ENCODE measurements around the gene STK39.

Gene STK39

DNA sequence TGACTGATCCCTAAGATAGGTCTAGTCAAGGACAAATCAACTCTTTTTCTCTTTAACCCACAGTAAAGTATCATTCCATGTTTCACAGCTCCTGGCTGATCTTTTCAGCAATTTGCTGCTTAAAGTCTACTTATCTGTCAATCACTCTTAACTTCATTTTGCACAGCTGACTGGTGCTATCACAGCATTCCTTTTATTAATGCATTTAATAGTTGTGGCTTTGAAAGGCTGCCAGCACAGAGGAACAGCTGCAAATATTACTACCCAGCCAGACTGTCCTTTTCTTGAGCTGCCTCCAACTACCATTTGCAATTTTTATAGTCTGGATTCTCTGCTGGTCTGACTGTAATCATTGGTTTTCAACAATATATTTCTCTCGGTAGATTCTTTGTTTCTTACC is 303.5 kb downstream of the STK39 start:
- no peak for DNase-seq

- no peak for DNase-seq
Measured at GRCh38 chr2:167943368-167943767, 304.0 kb downstream of the STK39 start.

DNA sequence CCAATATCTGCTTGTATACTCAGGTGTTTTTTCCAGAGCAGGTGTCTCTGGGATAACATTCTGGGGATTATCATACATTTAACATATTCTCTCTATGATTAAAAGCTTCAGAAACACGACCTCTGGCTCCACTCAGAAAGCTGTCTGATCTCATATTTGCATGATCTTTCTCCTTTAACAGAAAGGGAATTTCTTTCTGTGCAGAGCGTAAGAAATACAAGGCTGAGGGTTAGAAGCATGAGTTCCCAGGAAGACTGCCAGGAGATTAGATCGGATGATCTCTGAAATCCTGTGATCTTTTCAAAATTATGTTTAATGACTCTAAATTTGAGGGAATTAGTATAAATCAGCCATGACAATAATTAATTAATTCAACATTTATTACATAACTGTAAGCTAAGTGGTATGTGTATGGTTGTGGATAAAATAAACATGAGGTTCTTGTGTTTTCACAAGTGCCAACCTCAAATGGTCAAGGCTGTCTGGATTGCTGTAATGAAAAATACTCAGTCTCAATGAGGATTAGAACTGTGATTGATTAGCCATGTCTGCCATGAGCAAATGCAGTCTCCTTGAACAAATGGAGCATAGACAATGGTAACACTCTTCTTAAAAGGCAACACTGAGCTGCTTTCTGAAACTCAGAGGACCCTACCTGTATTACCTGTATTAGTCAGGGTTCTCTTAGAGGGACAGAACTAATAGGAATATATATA is 304.9 kb downstream of the STK39 start:
- no peak for DNase-seq

- DNase-seq: no peak
Measured at GRCh38 chr2:167941604-167942003, 305.8 kb downstream of the STK39 start.

DNA sequence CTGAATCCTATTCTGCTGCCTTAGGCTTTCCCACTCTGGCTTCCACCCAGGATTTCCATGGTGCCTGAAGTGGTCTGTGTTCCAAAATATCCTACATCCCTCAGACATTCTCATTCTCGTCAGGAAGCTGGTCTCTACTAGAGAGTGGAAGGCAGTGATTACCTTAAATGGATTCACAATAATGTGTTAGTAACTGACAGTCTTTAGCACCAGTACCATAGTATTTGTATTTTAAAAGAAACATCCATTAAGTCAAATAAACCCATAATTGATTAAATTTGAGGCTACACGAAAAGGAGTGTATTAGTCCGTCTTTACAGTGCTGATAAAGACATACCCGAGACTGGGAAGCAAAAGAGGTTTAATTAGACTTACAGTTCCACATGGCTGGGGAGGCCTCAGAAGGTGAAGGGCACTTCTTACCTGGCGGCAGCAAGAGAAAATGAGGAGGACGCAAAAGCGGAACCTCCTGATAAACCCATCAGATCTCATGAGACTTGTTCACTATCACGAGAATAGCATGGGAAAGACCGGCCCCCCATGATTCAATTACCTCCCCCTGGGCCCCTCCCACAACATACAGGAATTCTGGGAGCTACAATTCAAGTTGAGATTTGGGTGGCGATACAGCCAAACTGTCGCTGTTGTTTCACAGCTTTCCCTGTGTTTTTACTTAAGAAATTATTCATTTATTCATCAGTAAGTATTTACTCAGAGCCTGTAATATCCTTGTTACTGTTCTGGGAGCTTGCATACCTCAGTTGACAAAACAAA is 306.5 kb downstream of the STK39 start:
- no peak for DNase-seq

- DNase-seq: no peak
Measured at GRCh38 chr2:167940346-167940725, 307.1 kb downstream of the STK39 start.

DNA sequence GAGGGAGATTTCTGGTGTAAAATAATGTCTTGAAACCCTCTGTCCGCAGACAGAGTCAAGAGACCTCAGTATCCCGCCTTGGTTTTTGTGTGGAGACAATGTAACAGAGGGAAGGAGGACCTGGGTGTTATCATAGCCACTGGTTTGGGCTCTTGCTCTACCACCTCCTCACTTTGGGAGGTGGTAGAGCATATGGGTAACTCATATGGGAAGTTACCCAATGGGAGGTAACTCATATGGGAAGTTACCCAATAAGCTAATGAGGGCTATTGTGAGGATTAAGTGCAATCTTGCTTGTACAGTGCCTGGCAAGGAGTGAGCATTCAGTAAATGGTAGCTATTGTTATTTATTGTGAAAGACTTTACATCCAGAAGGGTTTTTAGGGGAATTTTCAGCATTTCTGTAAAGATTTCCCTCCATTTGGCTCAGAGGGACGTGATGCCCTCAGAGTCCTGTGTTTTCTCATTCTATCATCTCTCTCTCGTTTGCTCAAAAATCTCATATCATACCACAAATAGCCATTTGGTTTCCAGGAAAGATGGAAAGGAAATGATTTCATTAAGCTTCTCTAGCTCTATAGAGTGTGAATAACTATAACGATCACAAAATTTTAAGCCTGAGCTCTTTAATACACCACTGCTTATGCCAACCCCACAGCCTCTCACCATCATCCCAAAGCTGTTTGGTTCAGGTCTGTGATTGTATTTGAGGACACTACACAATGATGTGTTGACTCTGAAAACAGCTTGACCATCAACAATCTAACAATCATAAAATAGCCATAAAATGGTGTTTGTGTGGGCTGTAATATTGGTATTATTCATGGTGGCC is 307.7 kb downstream of the STK39 start:
- DNase-seq: no peak

- DNase-seq: no peak
Measured at GRCh38 chr2:167937403-167937802, 310.0 kb downstream of the STK39 start.

DNA sequence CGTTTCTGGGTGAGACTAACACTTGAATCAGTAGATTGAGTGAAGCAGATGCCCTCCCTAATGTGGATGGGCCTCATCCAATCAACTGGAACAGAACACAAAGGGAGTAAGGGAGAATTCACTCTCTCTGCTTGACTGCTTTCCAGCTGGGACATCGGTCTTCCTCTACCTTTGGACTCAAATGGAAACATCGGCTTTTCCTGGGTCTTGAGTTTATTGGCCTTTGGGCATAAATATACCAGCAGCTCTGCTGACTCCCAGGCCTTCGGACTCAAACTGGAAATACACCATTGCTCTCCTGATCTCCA is 311.6 kb downstream of the STK39 start:
- DNase-seq: no peak

DNA sequence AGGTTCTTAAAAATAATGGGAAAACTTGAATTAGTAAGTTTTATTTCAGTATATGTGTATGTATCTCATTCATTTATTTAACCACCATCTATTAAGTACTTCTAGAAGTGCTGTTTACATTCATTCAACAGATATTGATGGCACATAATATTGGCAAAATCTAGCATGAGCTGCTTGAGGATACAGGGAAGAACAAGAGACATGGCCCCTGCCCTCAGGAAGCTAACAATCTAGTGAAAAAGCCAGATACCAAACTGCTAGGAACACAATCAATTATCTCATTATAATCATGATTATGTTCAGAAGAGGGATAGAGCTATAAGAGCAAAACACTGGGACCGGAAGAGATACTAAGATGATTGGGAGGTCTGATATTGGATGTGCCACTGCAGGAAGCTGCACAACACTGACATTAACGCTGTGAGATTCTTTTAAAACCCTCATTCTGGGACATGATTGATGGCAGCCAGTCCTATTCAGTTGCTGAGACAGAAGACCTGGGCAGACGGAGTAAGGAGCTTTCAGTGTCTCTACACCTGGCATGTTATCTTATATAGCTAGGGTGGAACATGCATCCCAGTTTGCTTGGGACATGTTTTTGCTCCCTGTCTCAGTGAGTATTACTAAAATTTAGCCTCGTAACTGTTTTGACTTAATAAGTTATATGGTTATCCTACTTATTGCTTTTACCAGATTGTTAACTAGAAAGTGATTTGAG is 314.1 kb downstream of the STK39 start:
- DNase-seq: no peak

GRCh38 chr2:167932123-167932693 is 315.2 kb downstream of the STK39 start:
- DNase-seq: no peak

DNA sequence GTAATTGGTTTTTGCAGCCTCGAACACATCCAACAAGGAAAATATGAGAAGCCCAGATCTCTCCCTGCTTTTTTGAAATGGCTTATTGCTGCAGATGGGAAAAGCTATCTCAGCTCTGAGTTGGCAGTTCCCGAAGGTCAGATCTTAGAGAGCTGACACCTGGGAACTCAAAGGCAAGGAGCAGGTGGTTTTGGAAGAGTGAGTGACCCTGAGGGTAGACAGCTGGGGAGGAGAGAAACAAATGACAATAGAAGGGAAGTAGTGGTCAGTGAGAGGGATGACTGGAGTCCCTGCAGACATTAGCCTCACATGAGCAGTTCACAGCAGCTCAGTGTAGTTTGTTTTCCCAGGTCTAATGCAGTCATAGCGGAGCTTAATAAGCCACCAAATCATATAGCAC is 317.9 kb downstream of the STK39 start:
- DNase-seq: no peak

DNA sequence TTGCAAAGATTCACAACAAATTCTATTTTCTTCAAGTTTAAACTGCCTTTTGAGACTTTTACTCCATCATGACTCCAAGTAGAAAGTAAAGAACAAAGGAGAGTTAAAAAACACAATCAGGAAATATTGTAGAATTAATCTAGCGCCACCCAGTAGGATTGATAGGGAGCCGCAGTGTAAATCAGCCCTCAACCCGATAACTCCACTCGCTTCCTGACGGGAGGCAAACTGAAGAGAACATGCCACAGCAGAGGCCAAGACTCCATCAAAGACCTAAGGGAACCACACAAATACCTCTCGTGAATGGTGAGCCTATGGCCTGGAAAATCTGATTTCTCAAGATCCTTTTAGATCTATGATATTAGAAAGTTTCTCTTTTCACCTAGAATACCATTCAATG is 319.0 kb downstream of the STK39 start:
- no peak for DNase-seq

- no peak for DNase-seq
Measured at GRCh38 chr2:167925758-167926157, 321.6 kb downstream of the STK39 start.

DNA sequence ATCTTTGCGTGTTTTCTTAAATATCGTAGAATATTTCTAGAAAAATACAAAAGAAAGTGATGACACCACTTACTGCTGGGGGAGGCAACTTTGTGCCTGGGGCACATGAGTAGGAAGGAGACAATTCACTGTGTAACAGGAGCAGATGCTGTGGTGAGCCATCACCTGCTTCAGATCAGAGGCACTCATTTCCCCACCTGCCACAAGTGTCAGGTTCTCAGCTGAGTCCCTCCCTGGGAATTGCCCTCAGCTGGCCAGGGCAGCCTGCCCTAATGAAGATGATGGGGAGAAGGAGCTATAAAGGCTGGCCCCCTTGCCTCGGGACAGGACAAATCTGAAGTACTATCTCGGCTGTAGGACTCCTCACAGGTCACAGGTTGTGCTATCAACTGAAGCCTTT is 322.8 kb downstream of the STK39 start:
- no peak for DNase-seq

- DNase-seq: no peak
Measured at GRCh38 chr2:167916756-167917155, 330.6 kb downstream of the STK39 start.

GRCh38 chr2:167914969-167915368 is 332.4 kb downstream of the STK39 start:
- no peak for DNase-seq

DNA sequence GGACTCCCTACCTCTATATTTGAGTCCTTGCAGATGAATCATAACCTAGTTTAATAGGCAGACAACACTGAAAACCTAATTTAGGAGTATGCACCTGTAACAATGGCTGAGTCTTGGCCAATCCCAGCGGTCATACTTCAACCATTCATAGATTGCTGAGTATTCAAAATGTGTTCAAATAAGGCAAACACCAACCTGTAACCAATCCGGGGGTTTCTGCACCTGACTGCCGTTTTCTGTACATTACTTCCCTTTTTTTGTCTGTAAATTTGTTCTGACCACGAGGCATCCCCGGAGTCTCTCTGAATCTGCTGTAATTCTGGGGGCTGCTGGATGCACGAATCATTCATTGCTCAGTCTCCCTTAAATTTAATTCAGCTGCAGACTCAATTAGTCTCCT is 338.6 kb downstream of the STK39 start:
- DNase-seq: no peak

DNA sequence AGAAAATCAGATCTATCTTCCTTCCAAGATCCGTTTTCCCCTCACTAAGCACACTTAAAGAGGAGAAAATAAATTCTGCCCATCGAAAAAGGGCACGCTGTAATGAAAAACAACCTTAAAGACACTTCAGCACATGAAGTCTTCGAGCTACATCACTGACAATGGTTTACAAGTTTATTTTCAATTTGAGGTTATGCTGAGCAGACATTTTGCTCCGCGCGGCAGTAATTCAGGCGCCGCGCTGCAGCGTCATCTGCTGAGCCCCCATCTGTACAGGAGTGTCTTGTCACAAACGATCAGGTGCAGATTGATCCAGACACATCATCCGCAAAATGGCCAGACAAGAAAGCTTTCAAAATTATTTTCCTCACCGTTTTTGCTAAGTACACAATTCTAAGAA is 341.7 kb downstream of the STK39 start:
- DNase-seq: no peak
